ENCODE measurements around the gene MDH1. TPM values are rescaled to one million over a fixed set of nuclear protein-coding genes. Genes with fewer than 3 reads are reported as not detected.
"Not testable (repeated sequence)": the region's sequence is repeated elsewhere in the genome, so short reads cannot be mapped to it uniquely, and the experiment has no call there.

The MDH1 gene
- total RNA-seq, 1 donor from 2014 or later, result 161 TPM

DNA sequence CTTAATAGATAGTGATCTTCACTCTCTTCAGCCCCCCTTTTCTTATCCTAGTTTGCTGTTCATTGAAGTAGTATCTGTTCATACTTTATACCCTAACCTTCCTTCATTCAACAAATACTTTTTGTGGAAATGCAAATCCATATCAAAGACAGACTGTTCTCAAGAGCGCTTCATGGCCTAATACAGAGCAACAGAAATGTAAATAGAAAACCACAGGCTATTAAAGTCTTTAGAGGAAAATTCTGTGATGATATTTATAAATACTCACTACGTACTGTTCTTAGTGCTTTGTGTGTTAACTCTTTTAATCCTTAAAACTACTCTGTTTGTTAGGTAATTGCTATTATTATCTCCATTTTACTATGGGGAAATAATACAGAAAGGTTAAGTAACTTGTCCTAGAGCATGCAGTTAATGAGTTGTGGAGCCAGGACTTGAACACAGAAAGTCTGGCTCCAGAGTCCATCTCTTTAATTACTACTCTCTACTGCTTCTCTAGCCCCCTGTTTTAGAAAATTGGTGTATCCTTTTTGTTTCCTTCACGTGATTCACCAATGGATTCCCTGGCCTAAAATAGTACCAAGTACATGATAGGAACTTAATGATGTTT, 2.9 kb downstream of the MDH1 start:
- TF ChIP-seq, protein P1, sequence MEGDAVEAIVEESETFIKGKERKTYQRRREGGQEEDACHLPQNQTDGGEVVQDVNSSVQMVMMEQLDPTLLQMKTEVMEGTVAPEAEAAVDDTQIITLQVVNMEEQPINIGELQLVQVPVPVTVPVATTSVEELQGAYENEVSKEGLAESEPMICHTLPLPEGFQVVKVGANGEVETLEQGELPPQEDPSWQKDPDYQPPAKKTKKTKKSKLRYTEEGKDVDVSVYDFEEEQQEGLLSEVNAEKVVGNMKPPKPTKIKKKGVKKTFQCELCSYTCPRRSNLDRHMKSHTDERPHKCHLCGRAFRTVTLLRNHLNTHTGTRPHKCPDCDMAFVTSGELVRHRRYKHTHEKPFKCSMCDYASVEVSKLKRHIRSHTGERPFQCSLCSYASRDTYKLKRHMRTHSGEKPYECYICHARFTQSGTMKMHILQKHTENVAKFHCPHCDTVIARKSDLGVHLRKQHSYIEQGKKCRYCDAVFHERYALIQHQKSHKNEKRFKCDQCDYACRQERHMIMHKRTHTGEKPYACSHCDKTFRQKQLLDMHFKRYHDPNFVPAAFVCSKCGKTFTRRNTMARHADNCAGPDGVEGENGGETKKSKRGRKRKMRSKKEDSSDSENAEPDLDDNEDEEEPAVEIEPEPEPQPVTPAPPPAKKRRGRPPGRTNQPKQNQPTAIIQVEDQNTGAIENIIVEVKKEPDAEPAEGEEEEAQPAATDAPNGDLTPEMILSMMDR (IDR thresholded peaks at IDR 0.05; ENCODE audit: insufficient read depth, low read length, poor library complexity, severe bottlenecking), result no peak
- no peak for DNase-seq (ENCODE audit: low read depth)
- Histone ChIP-seq H3K4me3 (ENCODE audit: low read depth, low read length) (no peak overlapping the region), H3K36me3 (ENCODE audit: control insufficient read depth, insufficient read depth, low read length) (no peaks in the 10 kb centered on the region), H3K27me3 (ENCODE audit: control insufficient read depth, insufficient read depth, low read length) (no peaks in the 10 kb centered on the region)

DNA sequence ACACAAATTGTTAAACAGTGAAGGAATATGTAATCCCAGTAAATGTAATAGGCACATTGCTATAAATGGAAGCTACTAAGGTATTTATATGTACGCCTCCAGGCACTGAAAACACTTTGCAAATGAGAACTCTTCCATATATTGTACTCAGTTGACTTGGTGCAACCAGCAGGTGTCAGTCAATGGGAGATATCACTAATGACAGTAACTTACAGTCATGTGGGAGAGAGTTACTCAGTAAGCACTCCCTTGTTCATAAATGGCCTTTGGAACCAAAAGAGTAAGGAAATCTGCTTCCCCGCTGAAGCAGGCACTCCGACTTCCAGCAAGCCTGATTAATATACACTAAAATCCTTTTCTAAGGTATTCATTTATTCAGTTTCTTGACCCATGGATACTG, 5.9 kb downstream of the MDH1 start:
- H3K4me3 ChIP-seq (ENCODE audit: low read depth, low read length), result no peak overlapping the region
- no peaks in the 10 kb centered on the region for H3K36me3 ChIP-seq (ENCODE audit: control insufficient read depth, insufficient read depth, low read length)
- DNase-seq (ENCODE audit: low read depth), result no peak
- TF ChIP-seq, protein P1 (IDR thresholded peaks at IDR 0.05; ENCODE audit: insufficient read depth, low read length, poor library complexity, severe bottlenecking), result peak; percentile 6
- no peaks in the 10 kb centered on the region for H3K27me3 ChIP-seq (ENCODE audit: control insufficient read depth, insufficient read depth, low read length)

DNA sequence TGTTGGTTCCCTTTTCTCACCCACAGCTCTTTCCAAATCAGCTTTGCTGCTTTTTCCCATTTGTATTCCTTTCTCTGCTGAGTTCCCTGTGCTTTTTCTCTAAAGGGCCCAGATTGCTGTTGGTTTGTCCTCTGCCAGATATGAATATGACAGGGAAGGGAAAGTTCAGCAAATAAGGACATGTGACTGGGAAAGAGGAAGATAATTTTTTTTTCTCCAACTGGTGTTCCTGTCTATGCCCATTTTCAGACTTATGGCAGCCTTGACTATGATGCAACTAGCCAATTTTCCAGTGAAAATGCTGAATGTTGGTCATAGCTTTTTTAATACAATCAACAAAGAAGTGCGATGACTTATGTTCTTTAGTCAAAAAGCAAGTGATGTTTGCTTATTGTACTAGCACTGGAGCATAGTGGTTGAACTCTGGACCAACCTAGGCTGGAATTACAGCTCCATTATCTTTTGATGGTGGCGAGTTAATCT, 7.7 kb downstream of the MDH1 start:
- TF ChIP-seq, protein P1 (IDR thresholded peaks at IDR 0.05; ENCODE audit: insufficient read depth, low read length, poor library complexity, severe bottlenecking), result no peak
- Histone ChIP-seq H3K4me3 (ENCODE audit: low read depth, low read length) (no peak overlapping the region), H3K36me3 (ENCODE audit: control insufficient read depth, insufficient read depth, low read length) (peaks cover 2% of the 10 kb centered on the region), H3K27me3 (ENCODE audit: control insufficient read depth, insufficient read depth, low read length) (no peaks in the 10 kb centered on the region)
- DNase-seq (ENCODE audit: low read depth), result no peak

DNA sequence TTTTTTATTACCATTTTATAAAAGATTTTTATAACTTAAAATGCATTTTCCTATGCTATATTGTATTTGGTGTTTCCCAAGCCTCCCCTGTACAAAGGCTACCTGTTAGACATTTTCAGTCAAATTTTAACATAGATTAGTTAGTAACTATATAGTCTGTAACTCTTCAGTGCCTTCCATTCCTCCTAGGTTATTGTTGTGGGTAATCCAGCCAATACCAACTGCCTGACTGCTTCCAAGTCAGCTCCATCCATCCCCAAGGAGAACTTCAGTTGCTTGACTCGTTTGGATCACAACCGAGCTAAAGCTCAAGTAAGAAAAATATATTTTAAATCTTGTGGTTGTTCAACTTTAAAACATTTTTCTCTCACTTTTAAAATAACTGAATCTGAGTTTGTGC, 10.2 kb downstream of the MDH1 start:
- H3K4me3 ChIP-seq (ENCODE audit: low read depth, low read length), result no peak overlapping the region
- peaks cover 2% of the 10 kb centered on the region for H3K36me3 ChIP-seq (ENCODE audit: control insufficient read depth, insufficient read depth, low read length)
- TF ChIP-seq, protein P1 (IDR thresholded peaks at IDR 0.05; ENCODE audit: insufficient read depth, low read length, poor library complexity, severe bottlenecking), result no peak
- H3K27me3 ChIP-seq (ENCODE audit: control insufficient read depth, insufficient read depth, low read length), result no peaks in the 10 kb centered on the region
- no peak for DNase-seq (ENCODE audit: low read depth)

DNA sequence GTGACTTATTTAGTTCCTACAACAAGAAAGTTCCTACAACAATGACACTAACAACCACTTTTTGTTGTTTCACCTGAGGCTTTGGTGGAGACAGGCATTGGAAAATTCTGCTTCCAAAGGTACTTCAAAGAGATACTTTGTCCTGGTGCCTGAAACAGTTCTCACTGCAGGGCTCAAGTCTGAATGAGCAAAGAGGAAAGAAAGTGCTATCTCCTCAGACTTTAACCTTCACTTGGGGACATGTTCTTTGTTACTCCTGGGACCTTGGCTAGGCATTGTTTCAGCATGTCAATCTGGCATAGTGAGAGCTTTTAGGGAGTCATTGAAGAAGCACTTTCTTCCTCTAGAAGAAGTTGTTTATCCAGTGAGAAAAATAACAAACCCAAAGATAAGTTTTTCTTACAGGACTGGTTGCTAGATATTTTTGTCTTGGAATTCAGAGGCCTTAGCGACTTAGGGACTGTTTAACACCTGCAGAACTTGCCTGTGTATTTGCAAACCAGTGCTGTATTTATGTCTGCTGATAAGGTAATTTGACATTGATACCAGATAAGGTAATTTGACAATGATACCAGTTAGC, 12.2 kb downstream of the MDH1 start:
- Histone ChIP-seq H3K27me3 (ENCODE audit: control insufficient read depth, insufficient read depth, low read length) (no peaks in the 10 kb centered on the region), H3K36me3 (ENCODE audit: control insufficient read depth, insufficient read depth, low read length) (peaks cover 2% of the 10 kb centered on the region), H3K4me3 (ENCODE audit: low read depth, low read length) (no peak overlapping the region)
- no peak for DNase-seq (ENCODE audit: low read depth)
- TF ChIP-seq, protein P1 (IDR thresholded peaks at IDR 0.05; ENCODE audit: insufficient read depth, low read length, poor library complexity, severe bottlenecking), result no peak

DNA sequence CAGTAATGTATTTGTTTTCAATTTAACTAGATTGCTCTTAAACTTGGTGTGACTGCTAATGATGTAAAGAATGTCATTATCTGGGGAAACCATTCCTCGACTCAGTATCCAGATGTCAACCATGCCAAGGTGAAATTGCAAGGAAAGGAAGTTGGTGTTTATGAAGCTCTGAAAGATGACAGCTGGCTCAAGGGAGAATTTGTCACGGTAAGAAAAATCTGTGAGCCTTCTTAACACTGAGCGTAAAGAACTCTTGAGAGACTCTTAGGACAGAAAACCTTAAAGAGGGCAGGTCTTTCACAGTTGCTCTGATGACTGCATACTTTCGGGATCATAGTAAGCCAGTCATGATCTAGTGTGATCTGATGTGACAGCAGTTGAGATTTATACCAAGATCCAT, 15.9 kb downstream of the MDH1 start:
- no peak for DNase-seq (ENCODE audit: low read depth)
- Histone ChIP-seq H3K27me3 (ENCODE audit: control insufficient read depth, insufficient read depth, low read length) (no peaks in the 10 kb centered on the region), H3K36me3 (ENCODE audit: control insufficient read depth, insufficient read depth, low read length) (peaks cover 2% of the 10 kb centered on the region), H3K4me3 (ENCODE audit: low read depth, low read length) (no peak overlapping the region)
- TF ChIP-seq, protein P1 (IDR thresholded peaks at IDR 0.05; ENCODE audit: insufficient read depth, low read length, poor library complexity, severe bottlenecking), result no peak

DNA sequence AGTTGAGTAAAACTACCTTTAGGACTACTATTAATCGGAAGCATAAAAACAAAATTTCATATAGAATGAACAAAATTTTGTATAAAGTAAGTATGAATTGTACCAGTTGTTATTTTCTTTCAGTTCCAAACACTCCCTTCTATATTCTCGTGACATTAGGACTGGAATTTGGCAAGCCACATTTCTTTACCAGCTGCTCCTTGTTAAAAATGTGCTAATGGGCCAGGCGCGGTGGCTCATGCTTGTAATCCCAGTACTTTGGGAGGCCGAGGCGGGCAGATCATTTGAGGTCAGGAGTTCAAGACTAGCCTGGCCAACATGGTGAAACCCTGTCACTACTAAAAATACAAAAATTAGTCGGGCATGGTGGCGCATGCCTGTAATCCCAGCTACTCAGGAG, 20.1 kb downstream of the MDH1 start:
- not testable (repeated sequence) for DNase-seq (ENCODE audit: low read depth); H3K36me3 ChIP-seq (ENCODE audit: control insufficient read depth, insufficient read depth, low read length)

More for the DNA sequence above, 20.1 kb downstream of the MDH1 start:
- H3K27me3 ChIP-seq (ENCODE audit: control insufficient read depth, insufficient read depth, low read length); H3K4me3 ChIP-seq (ENCODE audit: low read depth, low read length): not testable (repeated sequence)

Data from kidney epithelial cell (primary cell).